Adipocyte (in vitro differentiated cells): ENCODE results near the gene SYNGR3.

ENCODE experiments used
- DNase-seq: peaks from one replicate; pipeline ENCODE4 v3.0.0-alpha.2; 2015; ENCODE audit warnings: low read depth
- H3K27me3 ChIP-seq: replicated peaks from 2 replicates; pipeline ENCODE4 v1.7.0; 2013; ENCODE audit warnings: mild to moderate bottlenecking, low read length, moderate library complexity; ENCODE audit not compliant: control insufficient read depth, insufficient read depth
- H3K36me3 ChIP-seq: 2 replicates; pipeline ENCODE4 v1.7.0; 2013; ENCODE audit warnings: low read length, mild to moderate bottlenecking, moderate library complexity; ENCODE audit not compliant: control insufficient read depth, insufficient read depth, severe bottlenecking
- H3K4me1 ChIP-seq: 2 replicates; pipeline ENCODE4 v1.7.0; 2013; ENCODE audit warnings: mild to moderate bottlenecking, low read length, moderate library complexity; ENCODE audit not compliant: control insufficient read depth, insufficient read depth
- H3K4me3 ChIP-seq: 2 replicates; pipeline ENCODE4 v1.7.0; 2013; ENCODE audit warnings: mild to moderate bottlenecking, low read length, moderate library complexity
- H3K9ac ChIP-seq: 2 replicates; pipeline ENCODE4 v1.7.0; 2013; ENCODE audit warnings: mild to moderate bottlenecking, low read length, moderate library complexity
- H3K9me3 ChIP-seq: 2 replicates; pipeline ENCODE4 v1.7.0; 2013; ENCODE audit warnings: mild to moderate bottlenecking, low read length, moderate library complexity; ENCODE audit not compliant: control insufficient read depth

Gene SYNGR3

GRCh38 chr16:1991948-1992703, 2.4 kb downstream of the SYNGR3 start:
- no peaks in the 10 kb centered on the region for H3K9me3 ChIP-seq
- H3K27me3 ChIP-seq: peaks cover 18% of the 10 kb centered on the region
- H3K36me3 ChIP-seq: peaks cover 6% of the 10 kb centered on the region
- H3K4me1 ChIP-seq: peaks cover 17% of the 10 kb centered on the region
- H3K4me3 ChIP-seq: peak overlapping the region; percentile 73
- peak overlapping the region; percentile 56 for H3K9ac ChIP-seq
- DNase-seq: peak; percentile 97

DNA sequence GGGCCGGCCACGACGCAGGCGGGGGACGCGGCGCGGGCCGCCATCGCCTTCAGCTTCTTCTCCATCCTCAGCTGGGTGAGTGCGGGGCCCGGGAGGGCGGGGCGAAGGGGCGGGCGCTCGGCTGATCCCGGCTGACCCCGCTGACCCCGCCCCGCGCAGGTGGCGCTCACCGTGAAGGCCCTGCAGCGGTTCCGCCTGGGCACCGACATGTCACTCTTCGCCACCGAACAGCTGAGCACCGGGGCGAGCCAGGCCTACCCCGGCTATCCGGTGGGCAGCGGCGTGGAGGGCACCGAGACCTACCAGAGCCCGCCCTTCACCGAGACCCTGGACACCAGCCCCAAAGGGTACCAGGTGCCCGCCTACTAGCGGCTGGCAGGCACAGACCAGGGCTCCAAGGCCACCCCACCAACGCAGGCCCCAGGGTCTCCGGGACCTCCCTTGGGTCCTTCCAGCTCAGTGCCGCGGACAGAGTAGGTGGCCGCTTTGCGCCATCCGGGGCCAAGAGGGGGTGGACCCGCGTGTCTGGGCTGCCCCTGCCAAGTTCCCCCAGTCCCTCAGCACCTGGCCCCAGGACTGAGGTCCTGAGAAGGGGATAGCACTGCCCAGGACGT, 3.0 kb downstream of the SYNGR3 start:
- H3K9me3 ChIP-seq: no peaks in the 10 kb centered on the region
- DNase-seq: no peak
- peaks cover 24% of the 10 kb centered on the region for H3K4me1 ChIP-seq
- peaks cover 7% of the 10 kb centered on the region for H3K36me3 ChIP-seq
- no peak overlapping the region for H3K9ac ChIP-seq
- H3K4me3 ChIP-seq: no peak overlapping the region
- peaks cover 18% of the 10 kb centered on the region for H3K27me3 ChIP-seq

DNA sequence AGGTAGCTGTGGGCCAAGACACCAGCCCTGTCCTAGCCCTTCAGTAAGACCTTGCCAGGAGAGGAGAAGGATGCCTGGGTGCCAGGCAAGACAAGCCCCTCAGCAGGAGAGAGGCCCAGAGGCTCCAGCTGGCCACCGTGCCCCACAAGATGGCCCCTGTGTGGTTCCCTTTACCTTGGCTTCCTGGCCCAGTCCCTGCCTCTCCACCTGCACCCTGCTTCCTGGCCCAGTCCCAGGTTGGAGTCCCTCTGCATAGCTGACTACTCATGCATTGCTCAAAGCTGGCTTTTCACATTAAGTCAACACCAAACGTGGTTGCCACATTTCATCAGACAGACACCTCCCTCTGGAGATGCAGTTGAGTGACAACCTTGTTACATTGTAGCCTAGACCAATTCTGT, 4.0 kb downstream of the SYNGR3 start:
- H3K36me3 ChIP-seq: peaks cover 12% of the 10 kb centered on the region
- no peak overlapping the region for H3K4me3 ChIP-seq
- H3K4me1 ChIP-seq: peaks cover 30% of the 10 kb centered on the region
- H3K9me3 ChIP-seq: no peaks in the 10 kb centered on the region
- H3K9ac ChIP-seq: no peak overlapping the region
- no peak for DNase-seq
- H3K27me3 ChIP-seq: peaks cover 18% of the 10 kb centered on the region

DNA sequence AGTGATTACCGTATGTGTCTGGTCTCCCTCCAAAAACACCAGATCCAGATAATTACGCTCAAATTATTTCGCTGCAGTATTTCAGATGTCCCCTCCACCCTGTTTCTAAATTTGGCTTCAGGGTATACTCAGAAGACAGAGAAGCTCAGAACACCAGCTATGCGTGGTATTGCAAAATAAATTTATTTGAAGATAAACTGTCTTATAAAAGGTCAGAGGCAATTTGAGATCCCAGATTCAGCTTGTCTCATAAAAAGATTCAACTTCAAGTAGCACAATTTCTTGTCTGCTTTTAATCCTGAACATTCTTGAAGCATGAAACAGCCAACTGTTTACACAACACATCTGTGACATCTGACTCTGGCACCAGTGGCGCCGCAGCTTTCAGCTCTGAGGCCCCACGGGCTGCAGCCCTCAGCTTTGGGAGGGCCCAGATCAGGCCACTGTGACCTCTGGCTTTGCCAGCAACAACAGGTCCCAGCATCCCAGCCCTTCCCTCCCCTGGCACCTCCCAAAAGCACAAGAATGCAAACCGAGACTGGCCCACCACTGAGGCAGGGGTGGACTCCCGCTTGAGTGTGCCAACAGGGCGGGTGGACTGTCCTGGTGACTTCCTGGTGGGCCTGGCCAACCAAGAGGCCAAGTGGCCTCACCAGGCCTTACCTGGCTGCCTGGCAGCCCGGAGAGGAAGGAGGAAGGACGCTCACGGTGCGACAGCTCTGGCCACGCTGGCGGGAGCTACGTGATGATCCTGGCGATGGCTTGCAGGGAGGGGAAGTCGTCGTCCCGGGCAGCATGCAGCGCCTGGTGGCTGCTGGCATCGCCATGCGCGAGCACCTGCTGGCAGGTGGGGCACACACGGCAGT, 8.0 kb downstream of the SYNGR3 start:
- DNase-seq: peak; percentile 27
- Histone ChIP-seq H3K4me3 (no peak overlapping the region), H3K36me3 (peaks cover 49% of the 10 kb centered on the region), H3K9ac (peak overlapping the region; percentile 47), H3K4me1 (peaks cover 24% of the 10 kb centered on the region), H3K27me3 (no peaks in the 10 kb centered on the region), H3K9me3 (no peaks in the 10 kb centered on the region)

DNA sequence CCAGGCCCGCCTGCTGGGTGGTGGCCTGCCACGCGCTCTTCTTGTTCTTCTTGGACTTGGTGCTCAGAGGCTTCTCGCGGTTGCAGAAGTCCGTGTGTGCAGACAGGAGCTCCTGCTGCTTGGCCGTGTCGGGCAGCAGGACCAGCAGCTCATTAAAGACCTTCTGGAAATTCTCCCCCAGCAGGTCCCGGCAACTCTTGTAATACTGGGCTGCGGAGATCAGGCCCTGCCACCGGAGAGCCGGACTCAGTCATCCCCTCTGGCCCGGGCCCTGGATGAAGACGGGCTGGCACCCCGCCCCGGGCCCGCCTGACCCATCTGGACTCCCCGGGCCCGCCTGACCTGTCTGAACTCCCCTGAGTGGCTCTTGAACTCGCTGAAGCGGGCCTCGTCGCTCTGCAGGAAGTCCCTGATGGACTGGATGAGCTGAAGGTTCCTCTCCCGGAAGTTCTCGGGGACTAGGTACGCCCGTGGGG, 8.6 kb downstream of the SYNGR3 start:
- H3K9me3 ChIP-seq: no peaks in the 10 kb centered on the region
- no peak overlapping the region for H3K4me3 ChIP-seq
- no peak for DNase-seq
- peaks cover 25% of the 10 kb centered on the region for H3K4me1 ChIP-seq
- H3K9ac ChIP-seq: peak overlapping the region; percentile 5
- no peaks in the 10 kb centered on the region for H3K27me3 ChIP-seq
- H3K36me3 ChIP-seq: peaks cover 56% of the 10 kb centered on the region

GRCh38 chr16:1998852-1999801, 9.4 kb downstream of the SYNGR3 start:
- Histone ChIP-seq H3K4me1 (peaks cover 29% of the 10 kb centered on the region), H3K9ac (no peak overlapping the region), H3K27me3 (no peaks in the 10 kb centered on the region), H3K36me3 (peaks cover 58% of the 10 kb centered on the region), H3K4me3 (no peak overlapping the region), H3K9me3 (no peaks in the 10 kb centered on the region)
- DNase-seq: no peak

DNA sequence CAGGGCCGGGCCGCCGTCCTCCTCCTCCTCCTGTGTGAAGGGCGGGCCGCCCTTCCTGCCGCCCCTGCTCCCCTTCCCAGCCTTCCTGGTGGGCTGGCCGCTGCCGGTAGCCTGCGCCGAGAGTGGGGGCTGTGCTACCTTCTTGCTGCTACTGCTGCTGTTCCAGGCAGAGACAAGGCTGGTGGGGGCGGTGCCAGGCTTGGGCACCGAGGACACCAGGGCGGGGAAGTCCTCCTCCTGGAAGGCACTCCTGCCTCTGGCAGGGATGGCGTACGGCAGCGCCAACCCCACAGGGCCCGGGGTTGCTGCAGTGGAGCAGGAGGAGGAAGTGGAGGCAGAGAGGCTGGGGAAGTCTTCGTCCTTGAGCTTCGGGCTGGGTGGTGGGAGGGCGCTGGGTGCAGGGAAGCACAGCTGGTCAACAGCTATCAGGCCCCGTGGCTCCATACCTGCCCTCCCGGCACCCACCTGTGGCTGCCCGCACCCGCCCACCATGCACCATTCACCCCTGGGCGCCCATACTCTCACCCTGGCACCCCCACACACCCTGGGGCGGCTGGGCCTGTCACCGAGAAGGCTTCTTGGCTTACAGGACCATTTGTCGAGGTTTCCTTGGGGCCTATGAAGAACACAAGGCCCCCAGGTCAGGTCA, 10.2 kb downstream of the SYNGR3 start:
- Histone ChIP-seq H3K9ac (no peak overlapping the region), H3K4me1 (peaks cover 35% of the 10 kb centered on the region), H3K27me3 (no peaks in the 10 kb centered on the region), H3K36me3 (peaks cover 58% of the 10 kb centered on the region), H3K4me3 (no peak overlapping the region), H3K9me3 (no peaks in the 10 kb centered on the region)
- no peak for DNase-seq

GRCh38 chr16:2001035-2001434, 11.3 kb downstream of the SYNGR3 start:
- Histone ChIP-seq H3K9ac (no peak overlapping the region), H3K27me3 (no peaks in the 10 kb centered on the region), H3K4me3 (no peak overlapping the region), H3K4me1 (peaks cover 45% of the 10 kb centered on the region), H3K9me3 (no peaks in the 10 kb centered on the region), H3K36me3 (peaks cover 52% of the 10 kb centered on the region)
- no peak for DNase-seq

- peaks cover 52% of the 10 kb centered on the region for H3K36me3 ChIP-seq
- peaks cover 47% of the 10 kb centered on the region for H3K4me1 ChIP-seq
- no peak for DNase-seq
- no peak overlapping the region for H3K4me3 ChIP-seq
- H3K27me3 ChIP-seq: no peaks in the 10 kb centered on the region
- H3K9ac ChIP-seq: no peak overlapping the region
- H3K9me3 ChIP-seq: no peaks in the 10 kb centered on the region
Measured at GRCh38 chr16:2001456-2002355, 11.9 kb downstream of the SYNGR3 start.
